ENCODE results near the gene DST. TPM values are rescaled to one million over a fixed set of nuclear protein-coding genes. Genes with fewer than 3 reads are reported as not detected.

DST gene
- total and polyA plus RNA-seq, 2 of the 4 experiments (the other 2 are of a cell fraction), result 97.7 to 452 TPM

- peak overlapping the region; percentile 57 for H3K18ac ChIP-seq (ENCODE audit: low read depth, low read length)
- no CpG with 5 or more reads among the region's 2 CpGs for WGBS, 2 experiments (ENCODE audit: extremely low coverage in 2 of 2, insufficient read length in 1 of 2)
- H3K27me3 ChIP-seq (ENCODE audit: control insufficient read depth, insufficient read depth, low read length), result no peaks in the 10 kb centered on the region
- peak overlapping the region; percentile 83 for H3K4me2 ChIP-seq (ENCODE audit: low read depth, low read length)
- CTCF ChIA-PET, result interaction anchor here (0.6 to 1.2 kb wide), 4 partner anchors 48 to 155 kb away, joined by 3 to 4 read pairs (median 3); partner anchors contain the start of gene DST
- ATAC-seq (ENCODE audit: low read depth) (no peak), DNase-seq (no peak)
- in situ Hi-C loops (cut with MboI; ENCODE audit: low sequenced_read_pairs) (loop anchor here (10.0 kb wide), 1 partner anchor 154 kb away; no protein-coding TSS in a partner anchor), dilution Hi-C loops (cut with HindIII; ENCODE audit: low sequenced_read_pairs, unreplicated experiment) (no loop called here), intact Hi-C loops (cut with micrococcal nuclease) (loop anchor here (5.0 kb wide), 2 partner anchors 151 to 334 kb away; no protein-coding TSS in a partner anchor)
- BruUV-seq (replicated peaks), result no TSS peak
- peak overlapping the region in 1 of 2 experiments; percentile 69; a peak in 2 of 4 replicates for H4K8ac ChIP-seq (ENCODE audit: low read depth in 2 of 2, low read length in 2 of 2)
- peak overlapping the region; percentile 24; the same call in 1 of the 2 replicates for H3K14ac ChIP-seq (replicated peaks; ENCODE audit: low read depth, low read length)
- no peak overlapping the region for H4K5ac ChIP-seq (ENCODE audit: low read depth, low read length)
- peak overlapping the region; percentile 74; the same call in 1 of the 2 replicates for H3K23ac ChIP-seq (ENCODE audit: low read depth, low read length)
- H3K9me3 ChIP-seq (ENCODE audit: control insufficient read depth, insufficient read depth, low read length), result no peaks in the 10 kb centered on the region
- peaks cover 2% of the 10 kb centered on the region for H3K9me1 ChIP-seq (ENCODE audit: insufficient read depth, low read length)
- peak overlapping the region; percentile 63; the same call in 1 of the 2 replicates for H4K91ac ChIP-seq (ENCODE audit: insufficient read depth, low read depth, low read length)
- no peaks in the 10 kb centered on the region; the same call in 1 of the 2 replicates for H4K20me1 ChIP-seq (ENCODE audit: insufficient read depth, low read length)
- H2AK9ac ChIP-seq (replicated peaks; ENCODE audit: low read depth, low read length, poor library complexity), result no peak overlapping the region
- no peak overlapping the region for H3K56ac ChIP-seq (ENCODE audit: extremely low read depth, insufficient read depth, low read length)
- H3K36me3 ChIP-seq (ENCODE audit: control insufficient read depth, insufficient read depth, low read length), result peaks cover 4% of the 10 kb centered on the region
- H2AFZ ChIP-seq (replicated peaks; ENCODE audit: low read length, poor library complexity), result no peak overlapping the region
- peak overlapping the region; percentile 96; the same call in 1 of the 2 replicates for H3K9ac ChIP-seq (ENCODE audit: low read depth, low read length)
- H3K4me1 ChIP-seq (ENCODE audit: control insufficient read depth, insufficient read depth, low read length), result peaks cover 10% of the 10 kb centered on the region
- H3K27ac ChIP-seq (ENCODE audit: insufficient read depth, low read length), result peak overlapping the region; percentile 82; the same call in 1 of the 2 replicates
- H2BK20ac ChIP-seq (ENCODE audit: low read depth, low read length), result peak overlapping the region; percentile 8; the same call in 1 of the 2 replicates
- H3K79me1 ChIP-seq (ENCODE audit: low read depth in 1 of 2, low read length in 2 of 2), result peaks cover 9 to 41% of the 10 kb centered on the region in 2 experiments
- H2BK15ac ChIP-seq (ENCODE audit: low read depth, low read length), result peak overlapping the region; percentile 73; the same call in 2 of the 3 replicates
- no peak for TF ChIP-seq BHLHE40 (IDR thresholded peaks at IDR 0.05; ENCODE audit: low read depth, low read length)
- no peak for TF ChIP-seq NFE2L2 (IDR thresholded peaks at IDR 0.05; ENCODE audit: low read depth, low read length)
- no peak for TF ChIP-seq POLR2A (IDR thresholded peaks at IDR 0.05; ENCODE audit: low read depth, low read length)
- TF ChIP-seq MAZ (IDR thresholded peaks at IDR 0.05; ENCODE audit: borderline replicate concordance, low read depth, low read length), result no peak
- no peak for TF ChIP-seq SMC3 (IDR thresholded peaks at IDR 0.05; ENCODE audit: low read depth, low read length)
- TF ChIP-seq, protein P1, sequence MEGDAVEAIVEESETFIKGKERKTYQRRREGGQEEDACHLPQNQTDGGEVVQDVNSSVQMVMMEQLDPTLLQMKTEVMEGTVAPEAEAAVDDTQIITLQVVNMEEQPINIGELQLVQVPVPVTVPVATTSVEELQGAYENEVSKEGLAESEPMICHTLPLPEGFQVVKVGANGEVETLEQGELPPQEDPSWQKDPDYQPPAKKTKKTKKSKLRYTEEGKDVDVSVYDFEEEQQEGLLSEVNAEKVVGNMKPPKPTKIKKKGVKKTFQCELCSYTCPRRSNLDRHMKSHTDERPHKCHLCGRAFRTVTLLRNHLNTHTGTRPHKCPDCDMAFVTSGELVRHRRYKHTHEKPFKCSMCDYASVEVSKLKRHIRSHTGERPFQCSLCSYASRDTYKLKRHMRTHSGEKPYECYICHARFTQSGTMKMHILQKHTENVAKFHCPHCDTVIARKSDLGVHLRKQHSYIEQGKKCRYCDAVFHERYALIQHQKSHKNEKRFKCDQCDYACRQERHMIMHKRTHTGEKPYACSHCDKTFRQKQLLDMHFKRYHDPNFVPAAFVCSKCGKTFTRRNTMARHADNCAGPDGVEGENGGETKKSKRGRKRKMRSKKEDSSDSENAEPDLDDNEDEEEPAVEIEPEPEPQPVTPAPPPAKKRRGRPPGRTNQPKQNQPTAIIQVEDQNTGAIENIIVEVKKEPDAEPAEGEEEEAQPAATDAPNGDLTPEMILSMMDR (conservative IDR thresholded peaks at IDR 0.05; ENCODE audit: low read depth, low read length), result no peak
- TF ChIP-seq, protein P2, sequence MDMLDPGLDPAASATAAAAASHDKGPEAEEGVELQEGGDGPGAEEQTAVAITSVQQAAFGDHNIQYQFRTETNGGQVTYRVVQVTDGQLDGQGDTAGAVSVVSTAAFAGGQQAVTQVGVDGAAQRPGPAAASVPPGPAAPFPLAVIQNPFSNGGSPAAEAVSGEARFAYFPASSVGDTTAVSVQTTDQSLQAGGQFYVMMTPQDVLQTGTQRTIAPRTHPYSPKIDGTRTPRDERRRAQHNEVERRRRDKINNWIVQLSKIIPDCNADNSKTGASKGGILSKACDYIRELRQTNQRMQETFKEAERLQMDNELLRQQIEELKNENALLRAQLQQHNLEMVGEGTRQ (IDR thresholded peaks at IDR 0.05; ENCODE audit: low read depth, low read length), result no peak
- no peak for TF ChIP-seq CEBPB (IDR thresholded peaks at IDR 0.05; ENCODE audit: low read depth, low read length)
- TF ChIP-seq CHD1 (IDR thresholded peaks at IDR 0.05; ENCODE audit: low read depth, low read length), result no peak
- no peak for TF ChIP-seq RAD21 (IDR thresholded peaks at IDR 0.05; ENCODE audit: low read length)
- no peak for TF ChIP-seq MXI1 (IDR thresholded peaks at IDR 0.05; ENCODE audit: borderline replicate concordance, low read depth, low read length)
- TF ChIP-seq ELK1 (IDR thresholded peaks at IDR 0.05; ENCODE audit: borderline replicate concordance, low read depth, low read length), result no peak
- TF ChIP-seq RFX5 (IDR thresholded peaks at IDR 0.05; ENCODE audit: low read depth, low read length), result no peak
- TF ChIP-seq FOS (IDR thresholded peaks at IDR 0.05; ENCODE audit: low read depth, low read length), result no peak
- TF ChIP-seq RCOR1 (IDR thresholded peaks at IDR 0.05; ENCODE audit: insufficient replicate concordance, low read length), result no peak
- TF ChIP-seq MAFK (IDR thresholded peaks at IDR 0.05; ENCODE audit: low read depth, low read length), result no peak
- H3K4ac ChIP-seq (ENCODE audit: low read depth, low read length), result peak overlapping the region; percentile 45; the same call in 1 of the 2 replicates
- H2BK120ac ChIP-seq (ENCODE audit: low read depth, low read length), result peak overlapping the region; percentile 48; the same call in 1 of the 2 replicates
- peak overlapping the region; percentile 94 for H2BK5ac ChIP-seq (ENCODE audit: low read depth, low read length, poor library complexity, severe bottlenecking)
- POLR2A ChIA-PET (ENCODE audit: unreplicated experiment), result no interaction called here
- H3K4me3 ChIP-seq (ENCODE audit: insufficient read depth, low read depth, low read length), result peak overlapping the region; percentile 45
- H2AK5ac ChIP-seq (ENCODE audit: low read depth, low read length), result peak overlapping the region; percentile 84; the same call in 1 of the 2 replicates
Observed at GRCh38 chr6:56691286-56691595, 48.6 kb upstream of the DST start.
